GM23338 (cell line): ENCODE data around the gene PSMD8. TPM values are rescaled to one million over a fixed set of nuclear protein-coding genes. Genes with fewer than 3 reads are reported as not detected.

Experiments used
- ATAC-seq: fragments of 200-7000 bp; cut with Tn5 transposase; 3 replicates; pipeline ENCODE4 v1.9.1; 2020
- DNase-seq: peaks from one replicate; pipeline ENCODE4 v3.0.0-alpha.2; 2015; ENCODE audit warnings: low spot score
- H2AFZ ChIP-seq: fragments of 200-600 bp; sonication (generic); 2 replicates; pipeline ENCODE4 v1.8.0; 2016; ENCODE audit warnings: antibody characterized with exemption, mild to moderate bottlenecking, moderate library complexity
- H3F3A ChIP-seq: fragments of 200-600 bp; sonication (generic); replicated peaks from 2 replicates; pipeline ENCODE4 v1.8.0; 2017; ENCODE audit warnings: antibody characterized with exemption, mixed run types, low read depth
- H3K27ac ChIP-seq: fragments of 200-600 bp; sonication (generic); 2 replicates; pipeline ENCODE4 v1.6.1; 2016; ENCODE audit warnings: low read depth
- H3K27me3 ChIP-seq: fragments of 200-600 bp; sonication (generic); 2 replicates; pipeline ENCODE4 v1.8.0; 2016; ENCODE audit warnings: mild to moderate bottlenecking, mixed run types, moderate library complexity; ENCODE audit not compliant: insufficient read depth
- H3K36me3 ChIP-seq: fragments of 200-600 bp; sonication (generic); 2 replicates; pipeline ENCODE4 v1.8.0; 2016; ENCODE audit warnings: mild to moderate bottlenecking; ENCODE audit not compliant: insufficient read depth
- H3K4me1 ChIP-seq: fragments of 200-600 bp; sonication (generic); 2 replicates; pipeline ENCODE4 v1.8.0; 2016; ENCODE audit warnings: mild to moderate bottlenecking, moderate library complexity; ENCODE audit not compliant: insufficient read depth
- H3K4me2 ChIP-seq: fragments of 200-600 bp; sonication (generic); 2 replicates; pipeline ENCODE4 v1.7.1; 2017; ENCODE audit warnings: mixed run types
- H3K4me3 ChIP-seq: fragments of 200-600 bp; sonication (generic); 2 replicates; pipeline ENCODE4 v1.6.1; 2016; ENCODE audit warnings: mixed run types
- H3K79me2 ChIP-seq: fragments of 200-600 bp; sonication (generic); replicated peaks from 2 replicates; pipeline ENCODE4 v1.8.0; 2017; ENCODE audit warnings: mild to moderate bottlenecking; ENCODE audit not compliant: insufficient read depth
- H3K9me2 ChIP-seq: fragments of 200-600 bp; sonication (generic); 2 replicates; pipeline ENCODE4 v1.8.0; 2017; ENCODE audit not compliant: insufficient read depth
- H4K20me1 ChIP-seq: fragments of 200-600 bp; sonication (generic); replicated peaks from 2 replicates; pipeline ENCODE4 v1.8.0; 2017; ENCODE audit warnings: mild to moderate bottlenecking; ENCODE audit not compliant: insufficient read depth
- H3K27ac Mint-ChIP-seq: 2 replicates; pipeline ENCODE4 v1.8.0; 2020; ENCODE audit warnings: inconsistent platforms, mild to moderate bottlenecking, moderate library complexity, mixed read lengths
- H3K27me3 Mint-ChIP-seq: 3 replicates; pipeline ENCODE4 v1.8.0; 2022; ENCODE audit warnings: low read depth, mild to moderate bottlenecking, moderate library complexity, mixed read lengths, inconsistent platforms; ENCODE audit not compliant: insufficient read depth, poor library complexity
- H3K36me3 Mint-ChIP-seq: 3 replicates; pipeline ENCODE4 v1.8.0; 2021; ENCODE audit warnings: low read depth, mild to moderate bottlenecking, inconsistent platforms, moderate library complexity, mixed read lengths
- H3K4me1 Mint-ChIP-seq: 3 replicates; pipeline ENCODE4 v1.8.0; 2020; ENCODE audit warnings: mild to moderate bottlenecking, inconsistent platforms, mixed read lengths
- H3K4me3 Mint-ChIP-seq: 3 replicates; pipeline ENCODE4 v1.8.0; 2021; ENCODE audit warnings: moderate library complexity, mild to moderate bottlenecking, inconsistent platforms, mixed read lengths
- H3K9me3 Mint-ChIP-seq: 3 replicates; pipeline ENCODE4 v1.8.0; 2020; ENCODE audit warnings: moderate library complexity, mild to moderate bottlenecking, inconsistent platforms, mixed read lengths
- CREB1 ChIP-seq: fragments of 250-450 bp; sonication (Bioruptor Pico); IDR thresholded peaks from 2 replicates; pipeline ENCODE4 v1.5.0; 2020; ENCODE audit warnings: low read depth, mild to moderate bottlenecking, moderate library complexity
- CTCF ChIP-seq, 2 experiments: fragments of 200-600 bp in 1 of 2; sonication (generic) in 1 of 2; conservative IDR thresholded peaks; 2 replicates each; pipeline versions ENCODE4 v1.5.1 to v1.6.1; 2016 to 2017; ENCODE audit warnings: antibody characterized with exemption in 2 of 2, low read depth in 2 of 2, mild to moderate bottlenecking in 2 of 2, moderate library complexity in 1 of 2
- ETS1 ChIP-seq: IDR thresholded peaks from 2 replicates; pipeline ENCODE4 v1.6.1; 2016; ENCODE audit warnings: antibody characterized with exemption
- EZH2 ChIP-seq: fragments of 200-600 bp; sonication (generic); IDR thresholded peaks from one replicate; pipeline ENCODE4 v1.8.0; 2017; ENCODE audit warnings: antibody characterized with exemption, mild to moderate bottlenecking, low read depth; ENCODE audit not compliant: unreplicated experiment
- STAT1 ChIP-seq: IDR thresholded peaks from one replicate; pipeline ENCODE4 v1.6.1; 2016; ENCODE audit warnings: antibody characterized with exemption; ENCODE audit not compliant: unreplicated experiment
- ZNF114 ChIP-seq: fragments of 250-450 bp; sonication (Bioruptor Pico); IDR thresholded peaks from 2 replicates; pipeline ENCODE4 v1.5.0; 2020; ENCODE audit warnings: mild to moderate bottlenecking, moderate library complexity
- ZNF331 ChIP-seq: fragments of 250-450 bp; sonication (Bioruptor Pico); IDR thresholded peaks from 2 replicates; pipeline ENCODE4 v1.5.0; 2020; ENCODE audit warnings: low read depth, mild to moderate bottlenecking, moderate library complexity
- ZNF462 ChIP-seq: fragments of 250-450 bp; sonication (Bioruptor Pico); IDR thresholded peaks from 2 replicates; pipeline ENCODE4 v1.5.0; 2020; ENCODE audit warnings: mild to moderate bottlenecking, moderate library complexity
- polyA plus RNA-seq: library from polyadenylated mRNA; unstranded; fragments of >200 nt; fragmentation: Nextera tagmentation; extraction: Ambion mirVana; gene quantifications from 2 replicates; pipeline ENCODE4 v1.2.1, GENCODE V29; 2016
- total RNA-seq: library from RNA; depleted of rRNA; stranded (reverse); fragments of >200 nt; shearing (Covaris generic); gene quantifications from 2 replicates; pipeline ENCODE4 v1.2.3, GENCODE V29; 2014

The PSMD8 gene
- total and polyA plus RNA-seq, 2 experiments from 2014 or later = 129 to 241 TPM

DNA sequence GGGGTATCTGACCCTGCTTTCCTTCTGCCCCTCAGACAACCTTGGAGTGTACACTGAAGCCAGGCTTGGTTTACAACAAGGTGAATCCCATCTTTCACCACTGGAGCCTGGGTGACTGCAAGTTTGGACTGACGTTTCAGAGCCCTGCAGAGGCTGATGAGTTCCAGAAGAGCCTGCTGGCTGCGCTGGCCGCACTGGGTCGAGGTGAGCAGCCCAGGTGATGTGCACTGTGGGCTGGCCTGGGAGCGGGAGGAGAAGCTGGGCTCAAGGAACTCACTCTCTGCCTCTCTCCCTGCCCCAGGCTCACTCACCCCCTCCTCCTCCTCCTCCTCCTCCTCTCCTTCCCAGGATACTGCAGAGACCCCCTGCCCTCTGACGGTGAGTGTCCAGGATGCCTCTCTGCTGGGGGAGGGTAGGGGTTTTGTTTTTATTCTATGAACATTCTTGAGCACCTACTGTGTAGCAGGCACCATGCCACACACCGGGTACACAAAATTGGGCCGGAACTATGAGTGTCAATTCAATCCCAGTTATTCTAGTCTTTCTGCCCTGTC is 17.6 kb downstream of the PSMD8 start:
- peak overlapping the region; percentile 23; the same call in 1 of the 3 replicates for H3K4me3 Mint-ChIP-seq
- H4K20me1 ChIP-seq = peaks cover 3% of the 10 kb centered on the region; the same call in 1 of the 2 replicates
- H3K36me3 Mint-ChIP-seq = peaks cover 45% of the 10 kb centered on the region
- H3F3A ChIP-seq = peaks cover 17% of the 10 kb centered on the region
- TF ChIP-seq ZNF462 = no peak
- TF ChIP-seq STAT1 = no peak
- no peak for TF ChIP-seq ZNF331
- no peak for TF ChIP-seq EZH2
- TF ChIP-seq ZNF114 (CRISPR knock-in tag) = no peak
- no peak for TF ChIP-seq ETS1
- no peak for TF ChIP-seq CTCF (conservative IDR thresholded peaks at IDR 0.05; ENCODE audit: low read depth in 2 of 2)
- TF ChIP-seq CREB1 (CRISPR knock-in tag) = no peak
- H3K9me2 ChIP-seq = peaks cover 6% of the 10 kb centered on the region; the same call in 1 of the 2 replicates
- peaks cover 47% of the 10 kb centered on the region for H3K4me1 Mint-ChIP-seq
- peaks cover 3% of the 10 kb centered on the region; the same call in 1 of the 2 replicates for H3K36me3 ChIP-seq
- H3K79me2 ChIP-seq = peaks cover 10% of the 10 kb centered on the region
- H3K27ac Mint-ChIP-seq = no peak overlapping the region
- H3K4me3 ChIP-seq = no peak overlapping the region
- no peak for DNase-seq
- peaks cover 25% of the 10 kb centered on the region for H3K27me3 ChIP-seq
- H3K4me2 ChIP-seq = no peak overlapping the region
- no peak overlapping the region for H2AFZ ChIP-seq
- no peak for ATAC-seq
- peaks cover 14% of the 10 kb centered on the region for H3K4me1 ChIP-seq
- peaks cover 4% of the 10 kb centered on the region; the same call in 1 of the 3 replicates for H3K9me3 Mint-ChIP-seq
- no peak overlapping the region for H3K27ac ChIP-seq
- H3K27me3 Mint-ChIP-seq = peaks cover 45% of the 10 kb centered on the region
